ENCODE measurements around the gene PRSS22.

DNA sequence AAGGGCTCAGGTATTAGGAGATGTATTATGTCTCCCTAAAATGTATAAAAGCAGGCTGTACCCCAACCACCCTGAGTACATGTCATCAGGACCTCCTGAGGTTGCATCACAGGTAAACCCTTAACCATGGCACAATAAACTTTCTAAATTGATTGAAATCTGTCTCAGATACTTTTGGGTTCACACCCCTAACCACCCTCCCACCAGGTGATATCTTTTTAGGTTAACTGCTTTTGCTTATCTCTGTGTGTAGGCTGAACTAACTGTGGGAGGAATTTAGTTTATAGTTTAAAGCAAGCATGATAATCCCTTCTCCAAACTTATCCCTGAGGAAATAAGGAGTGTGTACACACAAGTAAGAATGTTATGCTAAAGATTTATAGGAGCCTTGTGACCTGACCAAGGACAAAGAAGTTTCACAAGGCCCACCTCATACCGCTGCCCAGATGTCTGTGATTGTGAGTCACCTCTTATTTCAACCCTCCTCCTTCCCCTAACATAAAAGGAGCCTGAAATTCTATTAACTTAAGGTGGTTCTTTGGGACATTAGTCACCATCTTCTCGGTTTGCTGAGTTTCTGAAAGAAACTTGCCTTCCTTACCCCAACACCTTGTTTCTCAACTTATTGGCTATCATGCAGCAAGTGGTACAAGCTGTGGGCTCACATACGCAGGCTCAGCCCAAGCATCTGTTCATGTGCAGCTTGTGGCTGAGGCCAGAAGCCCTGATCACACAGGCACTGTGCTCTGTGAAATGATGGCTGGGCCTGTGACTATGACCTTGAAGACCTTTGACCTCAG lies 11.3 kb downstream of the PRSS22 start:
- TF ChIP-seq, protein P1, sequence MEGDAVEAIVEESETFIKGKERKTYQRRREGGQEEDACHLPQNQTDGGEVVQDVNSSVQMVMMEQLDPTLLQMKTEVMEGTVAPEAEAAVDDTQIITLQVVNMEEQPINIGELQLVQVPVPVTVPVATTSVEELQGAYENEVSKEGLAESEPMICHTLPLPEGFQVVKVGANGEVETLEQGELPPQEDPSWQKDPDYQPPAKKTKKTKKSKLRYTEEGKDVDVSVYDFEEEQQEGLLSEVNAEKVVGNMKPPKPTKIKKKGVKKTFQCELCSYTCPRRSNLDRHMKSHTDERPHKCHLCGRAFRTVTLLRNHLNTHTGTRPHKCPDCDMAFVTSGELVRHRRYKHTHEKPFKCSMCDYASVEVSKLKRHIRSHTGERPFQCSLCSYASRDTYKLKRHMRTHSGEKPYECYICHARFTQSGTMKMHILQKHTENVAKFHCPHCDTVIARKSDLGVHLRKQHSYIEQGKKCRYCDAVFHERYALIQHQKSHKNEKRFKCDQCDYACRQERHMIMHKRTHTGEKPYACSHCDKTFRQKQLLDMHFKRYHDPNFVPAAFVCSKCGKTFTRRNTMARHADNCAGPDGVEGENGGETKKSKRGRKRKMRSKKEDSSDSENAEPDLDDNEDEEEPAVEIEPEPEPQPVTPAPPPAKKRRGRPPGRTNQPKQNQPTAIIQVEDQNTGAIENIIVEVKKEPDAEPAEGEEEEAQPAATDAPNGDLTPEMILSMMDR (IDR thresholded peaks at IDR 0.05) = no peak
- no peak for TF ChIP-seq POLR2AphosphoS5 (IDR thresholded peaks at IDR 0.05)
- no peak for TF ChIP-seq EP300 (IDR thresholded peaks at IDR 0.05)
- no peak for TF ChIP-seq POLR2A (IDR thresholded peaks at IDR 0.05; ENCODE audit: low read depth)

Data from esophagus muscularis mucosa (tissue), 4 donors.